OCI-LY1 (cell line): ENCODE results near the gene PDZD2.
"Not testable (repeated sequence)": the region's sequence is repeated elsewhere in the genome, so short reads cannot be mapped to it uniquely, and the experiment has no call there.

Source experiments
- H2AFZ ChIP-seq: fragments of 200-600 bp; sonication (generic), shearing (Covaris generic); 2 replicates; pipeline ENCODE4 v1.6.0; 2014; ENCODE audit warnings: antibody characterized with exemption, mild to moderate bottlenecking, low read length
- H3F3A ChIP-seq: fragments of 200-600 bp; sonication (generic), shearing (Covaris generic); 2 replicates; pipeline ENCODE4 v1.6.0; 2014; ENCODE audit warnings: mild to moderate bottlenecking, antibody characterized with exemption, low read length, moderate library complexity; ENCODE audit not compliant: insufficient read depth
- H3K27ac ChIP-seq: fragments of 200-600 bp; sonication (generic); 2 replicates; pipeline ENCODE4 v1.5.1; 2014; ENCODE audit warnings: low read length, mixed run types, mild to moderate bottlenecking, low read depth; ENCODE audit not compliant: poor library complexity, severe bottlenecking
- H3K27me3 ChIP-seq: fragments of 200-600 bp; sonication (generic); 2 replicates; pipeline ENCODE4 v1.6.0; 2014; ENCODE audit warnings: antibody characterized with exemption, mild to moderate bottlenecking, low read length, moderate library complexity; ENCODE audit not compliant: insufficient read depth
- H3K36me3 ChIP-seq: fragments of 200-600 bp; sonication (generic); 2 replicates; pipeline ENCODE4 v1.6.1; 2014; ENCODE audit warnings: mild to moderate bottlenecking, antibody characterized with exemption, low read length, moderate library complexity, mixed read lengths; ENCODE audit not compliant: insufficient read depth
- H3K4me1 ChIP-seq: fragments of 200-600 bp; sonication (generic); 2 replicates; pipeline ENCODE4 v1.5.1; 2014; ENCODE audit warnings: mild to moderate bottlenecking, low read length, moderate library complexity; ENCODE audit not compliant: insufficient read depth, severe bottlenecking
- H3K4me2 ChIP-seq: fragments of 200-600 bp; sonication (generic), shearing (Covaris generic); 2 replicates; pipeline ENCODE4 v1.6.1; 2014; ENCODE audit warnings: low read length
- H3K4me3 ChIP-seq: fragments of 200-600 bp; sonication (generic); 2 replicates; pipeline ENCODE4 v1.5.1; 2014; ENCODE audit warnings: low read length, low read depth, mild to moderate bottlenecking, mixed read lengths; ENCODE audit not compliant: poor library complexity, severe bottlenecking
- H3K79me2 ChIP-seq: fragments of 200-600 bp; shearing (Covaris generic); 2 replicates; pipeline ENCODE4 v1.6.1; 2016; ENCODE audit warnings: mixed run types, low read length, mixed read lengths; ENCODE audit not compliant: insufficient read depth
- H3K9ac ChIP-seq: fragments of 200-600 bp; sonication (generic), shearing (Covaris generic); 2 replicates; pipeline ENCODE4 v1.6.1; 2014; ENCODE audit warnings: mild to moderate bottlenecking, low read length, mixed read lengths
- H3K9me2 ChIP-seq: fragments of 200-600 bp; sonication (generic), shearing (Covaris generic); 2 replicates; pipeline ENCODE4 v1.6.1; 2014; ENCODE audit warnings: low read depth, mild to moderate bottlenecking, low read length, mixed read lengths
- H3K9me3 ChIP-seq: fragments of 200-600 bp; shearing (Covaris generic); 2 replicates; pipeline ENCODE4 v1.6.1; 2014; ENCODE audit warnings: low read length, mixed read lengths
- H4K20me1 ChIP-seq: fragments of 200-600 bp; sonication (generic), shearing (Covaris generic); 2 replicates; pipeline ENCODE4 v1.6.0; 2016; ENCODE audit warnings: mild to moderate bottlenecking, low read length; ENCODE audit not compliant: insufficient read depth
- EZH2 ChIP-seq: fragments of 200-600 bp; sonication (generic), shearing (Covaris generic); IDR thresholded peaks from 2 replicates; pipeline ENCODE4 v1.8.0; 2017; ENCODE audit warnings: borderline replicate concordance, mixed run types, mild to moderate bottlenecking, antibody characterized with exemption, low read length, moderate library complexity, mixed read lengths
- TF ChIP-seq, protein P1 (sequence below): fragments of 200-600 bp; sonication (generic), shearing (Covaris generic); IDR thresholded peaks from 2 replicates; pipeline ENCODE4 v1.5.1; 2017; ENCODE audit warnings: mild to moderate bottlenecking, antibody characterized with exemption, low read length, moderate library complexity, mixed read lengths

PDZD2 gene

DNA sequence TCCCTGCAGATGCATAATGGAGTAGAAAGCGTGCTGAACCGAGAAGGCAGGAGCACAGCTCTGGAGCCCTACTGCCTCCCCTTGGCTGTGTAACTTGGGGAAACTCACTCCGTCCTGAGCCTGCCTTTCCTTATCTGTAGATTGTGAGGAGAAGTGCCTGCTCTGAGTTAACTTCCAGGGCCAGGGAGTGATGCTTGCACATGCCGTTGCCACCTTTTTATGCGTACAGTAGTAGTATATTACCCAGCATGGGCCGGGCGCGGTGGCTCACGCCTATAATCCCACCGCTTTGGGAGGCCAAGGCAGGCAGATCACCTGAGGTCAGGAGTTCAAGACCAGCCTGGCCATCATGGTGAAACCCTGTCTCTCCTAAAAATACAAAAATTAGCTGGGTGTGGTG lies 87.1 kb downstream of the PDZD2 start:
- Histone ChIP-seq H3K4me1 (no peaks in the 10 kb centered on the region), H2AFZ (no peak overlapping the region), H3K4me2 (no peak overlapping the region), H3K79me2 (no peaks in the 10 kb centered on the region), H3F3A (no peaks in the 10 kb centered on the region), H3K9ac (no peak overlapping the region), H3K27ac (no peak overlapping the region), H4K20me1 (no peaks in the 10 kb centered on the region), H3K27me3 (no peaks in the 10 kb centered on the region), H3K9me2 (no peaks in the 10 kb centered on the region), H3K9me3 (no peaks in the 10 kb centered on the region), H3K4me3 (no peak overlapping the region), H3K36me3 (no peaks in the 10 kb centered on the region)
- TF ChIP-seq EZH2 = no peak
- TF ChIP-seq, protein P1, sequence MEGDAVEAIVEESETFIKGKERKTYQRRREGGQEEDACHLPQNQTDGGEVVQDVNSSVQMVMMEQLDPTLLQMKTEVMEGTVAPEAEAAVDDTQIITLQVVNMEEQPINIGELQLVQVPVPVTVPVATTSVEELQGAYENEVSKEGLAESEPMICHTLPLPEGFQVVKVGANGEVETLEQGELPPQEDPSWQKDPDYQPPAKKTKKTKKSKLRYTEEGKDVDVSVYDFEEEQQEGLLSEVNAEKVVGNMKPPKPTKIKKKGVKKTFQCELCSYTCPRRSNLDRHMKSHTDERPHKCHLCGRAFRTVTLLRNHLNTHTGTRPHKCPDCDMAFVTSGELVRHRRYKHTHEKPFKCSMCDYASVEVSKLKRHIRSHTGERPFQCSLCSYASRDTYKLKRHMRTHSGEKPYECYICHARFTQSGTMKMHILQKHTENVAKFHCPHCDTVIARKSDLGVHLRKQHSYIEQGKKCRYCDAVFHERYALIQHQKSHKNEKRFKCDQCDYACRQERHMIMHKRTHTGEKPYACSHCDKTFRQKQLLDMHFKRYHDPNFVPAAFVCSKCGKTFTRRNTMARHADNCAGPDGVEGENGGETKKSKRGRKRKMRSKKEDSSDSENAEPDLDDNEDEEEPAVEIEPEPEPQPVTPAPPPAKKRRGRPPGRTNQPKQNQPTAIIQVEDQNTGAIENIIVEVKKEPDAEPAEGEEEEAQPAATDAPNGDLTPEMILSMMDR = no peak

DNA sequence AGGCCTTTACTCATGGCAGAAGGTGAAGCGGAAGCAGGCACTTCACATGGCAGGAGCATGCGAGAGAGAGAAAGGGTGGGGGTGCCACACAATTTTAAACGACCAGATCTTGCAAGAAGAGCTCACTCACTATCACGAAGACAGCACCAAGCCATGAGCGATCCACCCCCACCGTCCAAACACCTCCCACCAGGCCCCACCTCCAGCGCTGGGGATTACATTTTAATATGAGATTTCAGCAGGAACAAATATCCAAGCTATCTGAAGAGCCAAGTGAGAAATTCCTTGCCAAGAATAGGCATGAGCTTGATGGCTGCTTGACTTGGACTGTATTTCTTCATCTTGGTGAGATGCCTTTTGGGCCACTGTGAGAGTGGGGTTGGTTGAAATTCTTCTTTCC lies 88.0 kb downstream of the PDZD2 start:
- H3K9ac ChIP-seq = no peak overlapping the region
- TF ChIP-seq, protein P1 = no peak
- TF ChIP-seq EZH2 = no peak
- H3K4me3 ChIP-seq = no peak overlapping the region
- no peak overlapping the region for H3K4me2 ChIP-seq
- no peaks in the 10 kb centered on the region for H3K79me2 ChIP-seq
- no peaks in the 10 kb centered on the region for H3K4me1 ChIP-seq
- H3K9me3 ChIP-seq = no peaks in the 10 kb centered on the region
- H3F3A ChIP-seq = no peaks in the 10 kb centered on the region
- H3K27me3 ChIP-seq = no peaks in the 10 kb centered on the region
- no peak overlapping the region for H2AFZ ChIP-seq
- H3K9me2 ChIP-seq = no peaks in the 10 kb centered on the region
- H4K20me1 ChIP-seq = no peaks in the 10 kb centered on the region
- H3K36me3 ChIP-seq = no peaks in the 10 kb centered on the region
- H3K27ac ChIP-seq = no peak overlapping the region

DNA sequence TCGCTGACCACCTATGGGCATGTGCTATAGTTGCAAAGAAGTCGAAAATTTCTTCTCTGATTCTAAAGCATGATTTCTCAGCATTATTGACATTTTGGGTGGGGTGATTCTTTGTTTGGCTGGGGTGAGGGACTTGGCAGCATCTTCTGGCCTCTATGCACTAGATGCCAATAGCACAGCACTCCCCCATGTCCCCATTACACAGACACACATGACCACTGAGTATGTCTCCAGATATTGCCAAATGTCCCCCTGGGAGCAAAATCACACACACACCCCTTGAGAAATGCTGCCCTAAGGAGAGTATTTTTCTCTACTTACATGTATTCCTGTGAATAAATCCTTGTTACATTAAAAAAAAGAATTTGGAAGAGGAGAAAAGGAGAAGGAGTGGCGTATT lies 89.1 kb downstream of the PDZD2 start:
- H3K27ac ChIP-seq = no peak overlapping the region
- no peaks in the 10 kb centered on the region for H3K4me1 ChIP-seq
- H3K4me2 ChIP-seq = no peak overlapping the region
- no peaks in the 10 kb centered on the region for H3K79me2 ChIP-seq
- no peaks in the 10 kb centered on the region for H4K20me1 ChIP-seq
- H3K9me3 ChIP-seq = no peaks in the 10 kb centered on the region
- TF ChIP-seq, protein P1 = no peak
- TF ChIP-seq EZH2 = no peak
- no peak overlapping the region for H3K4me3 ChIP-seq
- H3K27me3 ChIP-seq = no peaks in the 10 kb centered on the region
- no peak overlapping the region for H2AFZ ChIP-seq
- H3K36me3 ChIP-seq = no peaks in the 10 kb centered on the region
- H3K9me2 ChIP-seq = no peaks in the 10 kb centered on the region
- no peak overlapping the region for H3K9ac ChIP-seq
- no peaks in the 10 kb centered on the region for H3F3A ChIP-seq

DNA sequence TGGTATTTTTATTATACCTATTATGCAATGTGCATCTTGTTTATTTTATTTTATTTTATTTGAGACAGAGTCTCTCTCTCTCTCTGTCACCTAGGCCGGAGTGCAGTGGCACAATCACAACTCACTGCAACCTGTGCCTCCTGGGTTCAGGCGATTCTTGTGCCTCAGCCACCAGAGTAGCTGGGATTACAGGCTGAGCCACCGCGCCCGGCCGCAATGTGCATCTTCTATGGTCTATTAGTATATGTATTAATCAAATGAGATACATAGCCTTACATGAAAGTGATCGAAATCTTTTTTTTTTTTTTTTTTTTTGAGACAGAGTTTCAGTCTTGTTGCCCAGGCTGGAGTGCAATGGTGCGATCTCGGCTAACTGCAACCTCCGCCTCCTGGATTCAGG lies 89.9 kb downstream of the PDZD2 start:
- not testable (repeated sequence) for H3K27ac ChIP-seq, H4K20me1 ChIP-seq, H3F3A ChIP-seq, H3K9me3 ChIP-seq, H3K27me3 ChIP-seq, H3K9ac ChIP-seq, H2AFZ ChIP-seq, H3K9me2 ChIP-seq, H3K4me1 ChIP-seq, H3K4me2 ChIP-seq, H3K79me2 ChIP-seq, H3K36me3 ChIP-seq, H3K4me3 ChIP-seq
